Measurements from ENCODE around the gene FXR1. TPM values are rescaled to one million over a fixed set of nuclear protein-coding genes. Genes with fewer than 3 reads are reported as not detected.
"Not testable (repeated sequence)": the region's sequence is repeated elsewhere in the genome, so short reads cannot be mapped to it uniquely, and the experiment has no call there.

Gene FXR1
- total RNA-seq, 3 donors from 2014 or later: 52.5 to 131 (median 65.2) TPM

DNA sequence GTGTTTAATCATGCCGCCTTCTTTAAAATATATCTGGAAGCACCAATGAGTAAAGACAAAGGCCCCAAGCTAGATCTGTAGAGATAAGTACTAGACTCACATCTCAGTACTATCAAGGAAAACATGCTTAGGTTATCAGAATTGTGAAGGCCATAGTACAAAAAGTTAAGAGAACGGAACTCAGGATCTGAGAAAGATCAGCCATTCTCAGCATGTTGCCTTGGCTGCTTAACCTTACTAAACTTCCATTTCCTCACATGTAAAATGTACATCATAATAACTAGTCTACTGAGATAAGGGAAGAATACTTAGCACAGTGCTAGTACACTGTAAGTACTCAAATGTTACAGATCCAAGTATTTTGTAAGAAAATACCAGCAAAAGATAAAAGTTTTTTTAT, 69.4 kb downstream of the FXR1 start:
- no peaks in the 10 kb centered on the region for H3K4me1 ChIP-seq (ENCODE audit: low read depth)
- H3K4me3 ChIP-seq: no peak overlapping the region
- intact Hi-C loops (cut with DNase I, micrococcal nuclease): no loop called here
- ATAC-seq (no peak), DNase-seq (no peak)
- H3K36me3 ChIP-seq (ENCODE audit: low read depth): no peaks in the 10 kb centered on the region
- H3K9me3 ChIP-seq: no peaks in the 10 kb centered on the region
- TF ChIP-seq, protein P1, sequence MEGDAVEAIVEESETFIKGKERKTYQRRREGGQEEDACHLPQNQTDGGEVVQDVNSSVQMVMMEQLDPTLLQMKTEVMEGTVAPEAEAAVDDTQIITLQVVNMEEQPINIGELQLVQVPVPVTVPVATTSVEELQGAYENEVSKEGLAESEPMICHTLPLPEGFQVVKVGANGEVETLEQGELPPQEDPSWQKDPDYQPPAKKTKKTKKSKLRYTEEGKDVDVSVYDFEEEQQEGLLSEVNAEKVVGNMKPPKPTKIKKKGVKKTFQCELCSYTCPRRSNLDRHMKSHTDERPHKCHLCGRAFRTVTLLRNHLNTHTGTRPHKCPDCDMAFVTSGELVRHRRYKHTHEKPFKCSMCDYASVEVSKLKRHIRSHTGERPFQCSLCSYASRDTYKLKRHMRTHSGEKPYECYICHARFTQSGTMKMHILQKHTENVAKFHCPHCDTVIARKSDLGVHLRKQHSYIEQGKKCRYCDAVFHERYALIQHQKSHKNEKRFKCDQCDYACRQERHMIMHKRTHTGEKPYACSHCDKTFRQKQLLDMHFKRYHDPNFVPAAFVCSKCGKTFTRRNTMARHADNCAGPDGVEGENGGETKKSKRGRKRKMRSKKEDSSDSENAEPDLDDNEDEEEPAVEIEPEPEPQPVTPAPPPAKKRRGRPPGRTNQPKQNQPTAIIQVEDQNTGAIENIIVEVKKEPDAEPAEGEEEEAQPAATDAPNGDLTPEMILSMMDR (IDR thresholded peaks at IDR 0.05): no peak

- no peaks in the 10 kb centered on the region for H3K9me3 ChIP-seq
- no peak for DNase-seq
- peaks cover 3% of the 10 kb centered on the region for H3K4me1 ChIP-seq (ENCODE audit: low read depth)
- H3K4me3 ChIP-seq: no peak overlapping the region
- ATAC-seq: no peak
- H3K36me3 ChIP-seq (ENCODE audit: low read depth): no peaks in the 10 kb centered on the region
- intact Hi-C loops (cut with DNase I, micrococcal nuclease): no loop called here
- TF ChIP-seq, protein P1 (IDR thresholded peaks at IDR 0.05): no peak
Observed at GRCh38 chr3:180983136-180983535, 70.7 kb downstream of the FXR1 start.

GRCh38 chr3:180986366-180986765, 73.9 kb downstream of the FXR1 start:
- DNase-seq; H3K9me3 ChIP-seq; ATAC-seq; H3K4me3 ChIP-seq; H3K36me3 ChIP-seq (ENCODE audit: low read depth); intact Hi-C loops (cut with DNase I, micrococcal nuclease): not testable (repeated sequence)
- H3K4me1 ChIP-seq (ENCODE audit: low read depth): peaks cover 11% of the 10 kb centered on the region

GRCh38 chr3:180987344-180987743, 74.9 kb downstream of the FXR1 start:
- Histone ChIP-seq H3K36me3 (ENCODE audit: low read depth) (no peaks in the 10 kb centered on the region), H3K9me3 (no peaks in the 10 kb centered on the region), H3K4me1 (ENCODE audit: low read depth) (peaks cover 11% of the 10 kb centered on the region), H3K4me3 (no peak overlapping the region)
- ATAC-seq: no peak
- TF ChIP-seq, protein P1 (IDR thresholded peaks at IDR 0.05): no peak
- intact Hi-C loops (cut with DNase I, micrococcal nuclease): no loop called here
- DNase-seq: no peak

GRCh38 chr3:180989291-180990163, 77.1 kb downstream of the FXR1 start, which contains the start of gene DNAJC19:
TSS of gene DNAJC19 (minus strand) at chr3:180989736. CDS start at chr3:180989602, 134 bp downstream.
- ATAC-seq (peak; percentile 100), DNase-seq (peak; percentile 92 to 96 (median 94))
- no peaks in the 10 kb centered on the region for H3K9me3 ChIP-seq
- TF ChIP-seq, protein P1 (IDR thresholded peaks at IDR 0.05): no peak
- peaks cover 11% of the 10 kb centered on the region for H3K4me1 ChIP-seq (ENCODE audit: low read depth)
- intact Hi-C loops (cut with DNase I, micrococcal nuclease): no loop called here
- H3K36me3 ChIP-seq (ENCODE audit: low read depth): no peaks in the 10 kb centered on the region
- peak within 1 kb of the TSS; percentile 83 for H3K4me3 ChIP-seq

GRCh38 chr3:180990505-180990904, 78.0 kb downstream of the FXR1 start:
- no peak overlapping the region for H3K4me3 ChIP-seq
- peaks cover 11% of the 10 kb centered on the region for H3K4me1 ChIP-seq (ENCODE audit: low read depth)
- H3K9me3 ChIP-seq: no peaks in the 10 kb centered on the region
- no peaks in the 10 kb centered on the region for H3K36me3 ChIP-seq (ENCODE audit: low read depth)
- intact Hi-C loops (cut with DNase I, micrococcal nuclease): no loop called here
- ATAC-seq (no peak), DNase-seq (no peak)
- TF ChIP-seq, protein P1 (IDR thresholded peaks at IDR 0.05): no peak
